GM12891 (cell line): ENCODE data around the gene BAIAP2.

Source experiments
- DNase-seq: peaks from one replicate; pipeline ENCODE4 v3.0.0; 2011; ENCODE audit warnings: low spot score; ENCODE audit not compliant: insufficient read length
- FAIRE-seq: peaks from 2 replicates; lab custom pipeline; 2011; peaks lifted over from hg19 to GRCh38; lab: Jason Lieb, UNC
- PAX5 ChIP-seq: IDR thresholded peaks from 2 replicates; pipeline ENCODE4 v1.6.1; 2011; ENCODE audit warnings: low read length, moderate library complexity, mild to moderate bottlenecking; ENCODE audit not compliant: insufficient read depth, severe bottlenecking
- POLR2A ChIP-seq: IDR thresholded peaks from 2 replicates; pipeline ENCODE4 v1.6.1; 2011; ENCODE audit warnings: low read depth, low read length, control low read depth
- POLR2AphosphoS5 ChIP-seq: IDR thresholded peaks from 2 replicates; pipeline ENCODE4 v1.6.1; 2011; ENCODE audit warnings: low read depth, low read length, control low read depth
- POU2F2 ChIP-seq: IDR thresholded peaks from 2 replicates; pipeline ENCODE4 v1.6.1; 2011; ENCODE audit warnings: low read depth, mild to moderate bottlenecking, control low read depth, low read length, moderate library complexity
- SPI1 ChIP-seq: IDR thresholded peaks from 2 replicates; pipeline ENCODE4 v1.6.1; 2011; ENCODE audit warnings: low read depth, low read length, control low read depth
- TAF1 ChIP-seq: IDR thresholded peaks from 2 replicates; pipeline ENCODE4 v1.6.1; 2011; ENCODE audit warnings: low read depth, low read length, control low read depth

The BAIAP2 gene

GRCh38 chr17:80992948-80993624, 41.9 kb upstream of the BAIAP2 start:
- FAIRE-seq (peak; percentile 59), DNase-seq (peak; percentile 51)
- TF ChIP-seq SPI1 (peak; percentile 40), POLR2AphosphoS5 (no peak)

DNA sequence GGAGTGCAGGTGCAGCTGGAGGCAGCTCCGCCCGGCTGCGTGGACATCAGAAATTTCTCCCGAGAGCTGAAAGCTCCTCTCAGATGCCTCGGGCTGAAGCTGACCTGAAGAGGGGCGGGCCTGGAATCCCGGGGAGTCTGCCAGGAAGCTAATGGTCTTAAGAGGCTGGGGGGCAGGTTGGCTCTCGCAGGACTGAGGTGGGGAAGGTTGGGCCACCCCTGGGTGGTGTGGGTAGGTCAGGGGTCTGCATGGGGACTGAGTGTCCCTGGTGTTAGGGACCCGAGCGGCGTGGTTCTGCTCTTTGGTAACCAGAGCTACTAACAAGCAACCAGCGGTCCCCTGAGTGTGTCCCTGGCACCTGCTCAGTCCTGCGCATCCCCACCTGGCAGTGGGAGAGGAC, 39.8 kb upstream of the BAIAP2 start:
- TF ChIP-seq PAX5 (no peak), POLR2AphosphoS5 (no peak), POU2F2 (no peak), POLR2A (no peak), TAF1 (no peak), SPI1 (no peak)
- DNase-seq (no peak), FAIRE-seq (no peak)

DNA sequence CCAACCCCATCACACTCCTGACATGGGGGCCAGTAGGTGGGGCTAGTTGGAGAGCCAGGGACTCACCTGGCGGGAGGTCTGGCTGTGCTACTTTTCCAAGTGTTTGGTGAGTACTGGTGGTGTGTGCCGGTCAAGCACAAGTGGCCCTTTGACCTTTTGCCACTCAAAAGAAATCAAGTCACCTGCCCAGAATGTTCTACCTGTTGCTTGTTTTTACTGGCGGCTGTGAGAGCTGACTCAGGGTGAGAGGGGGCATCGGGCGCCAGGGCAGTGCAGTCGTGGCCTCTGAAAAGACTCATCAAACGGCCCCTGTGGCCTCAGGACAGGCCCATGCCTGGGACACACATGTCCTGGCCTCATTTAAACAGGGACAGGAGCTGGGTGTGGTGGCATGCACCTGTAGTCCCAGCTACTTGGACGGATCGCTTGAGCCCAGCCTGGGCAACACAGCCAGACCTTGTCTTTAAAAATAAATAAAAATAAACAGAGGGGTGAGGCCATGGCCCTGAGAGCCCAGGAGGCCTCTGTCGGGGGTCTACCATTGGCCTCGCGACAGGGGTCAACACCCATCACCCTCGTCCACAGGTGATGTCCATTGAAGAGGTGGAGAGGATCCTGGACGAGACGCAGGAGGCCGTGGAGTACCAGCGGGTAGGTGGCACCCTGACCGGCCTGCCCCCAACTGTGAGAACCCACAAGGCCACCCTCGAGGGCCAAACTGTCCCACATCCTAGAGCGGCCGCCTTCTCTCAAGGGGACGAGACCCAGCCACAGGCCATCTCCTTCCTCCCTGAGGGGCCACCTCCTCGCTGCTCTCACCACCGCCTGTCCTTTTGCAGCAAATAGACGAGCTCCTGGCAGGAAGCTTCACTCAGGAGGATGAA, 38.3 kb upstream of the BAIAP2 start:
- TF ChIP-seq SPI1 (no peak), POLR2AphosphoS5 (no peak), POLR2A (no peak), PAX5 (no peak), POU2F2 (no peak), TAF1 (no peak)
- FAIRE-seq (no peak), DNase-seq (no peak)

DNA sequence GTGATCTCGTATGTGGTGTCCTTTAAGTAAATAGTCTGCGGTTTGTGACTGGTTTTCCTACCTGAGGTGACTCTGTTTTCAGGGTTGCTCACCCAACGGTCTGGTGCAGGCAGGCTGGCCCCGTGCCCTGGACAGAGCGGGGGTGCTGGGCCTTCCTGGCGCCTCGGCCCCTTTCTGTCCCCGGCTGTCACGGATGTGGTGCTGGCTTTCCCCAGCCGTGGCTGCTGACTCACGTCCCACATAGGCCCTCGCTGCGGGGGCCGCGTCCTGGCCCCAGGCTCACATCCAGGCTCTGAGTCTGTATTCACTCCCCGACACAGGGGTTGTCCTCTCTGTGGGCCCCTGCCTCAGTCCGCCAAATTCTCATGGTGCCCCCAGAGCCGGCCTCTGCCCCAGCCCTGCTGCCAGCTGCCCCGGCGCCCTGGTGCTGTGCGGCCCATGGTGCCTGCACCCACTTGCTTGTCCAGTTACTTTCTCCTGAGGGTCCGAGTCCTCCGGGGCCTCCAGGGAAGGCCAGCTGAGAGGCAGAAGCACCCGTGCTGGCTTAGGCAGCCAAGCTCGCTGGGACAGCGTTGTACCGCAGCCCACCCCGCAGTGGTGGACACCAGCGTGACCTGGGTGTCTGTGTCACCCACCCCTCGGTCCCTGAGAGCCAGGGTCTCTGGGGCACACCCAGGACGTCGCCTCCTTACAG, 37.4 kb upstream of the BAIAP2 start:
- no peak for FAIRE-seq
- peak; percentile 9 for DNase-seq
- TF ChIP-seq TAF1 (no peak), POLR2AphosphoS5 (no peak), SPI1 (no peak), PAX5 (no peak), POLR2A (no peak), POU2F2 (no peak)

DNA sequence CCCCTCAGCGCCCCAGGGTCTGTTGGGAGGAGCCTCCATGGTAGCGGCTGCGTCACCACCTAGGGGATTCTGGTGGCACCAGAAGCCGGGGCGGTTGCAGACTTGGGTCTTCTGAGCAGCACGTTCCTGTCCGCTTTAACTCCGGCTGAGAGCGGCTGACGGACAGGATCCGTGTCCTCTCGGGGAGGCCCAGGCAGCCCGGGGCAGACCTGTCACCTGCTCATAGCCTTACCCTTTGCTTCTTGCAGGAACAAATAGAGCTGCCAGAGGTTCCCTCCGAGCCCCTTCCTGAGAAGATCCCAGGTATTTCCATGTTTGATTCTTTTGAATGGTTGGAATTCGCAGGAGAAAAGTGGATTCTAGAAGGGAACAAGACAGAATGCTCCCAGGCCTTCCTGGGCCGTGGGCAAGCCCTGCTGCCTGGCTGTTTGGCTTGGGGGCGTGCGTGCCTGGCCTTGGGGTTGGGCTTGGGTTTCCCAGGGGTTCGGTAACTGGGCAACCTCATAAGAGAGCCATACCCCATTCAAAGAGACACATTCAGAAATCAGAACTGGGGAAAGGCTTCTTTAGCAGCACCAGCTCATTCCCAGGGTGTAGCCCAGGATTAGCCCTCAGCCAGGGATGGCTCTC, 36.7 kb upstream of the BAIAP2 start:
- peak; percentile 6 for DNase-seq
- FAIRE-seq, result no peak
- TF ChIP-seq SPI1 (no peak), POU2F2 (no peak), POLR2A (no peak), TAF1 (no peak), POLR2AphosphoS5 (no peak), PAX5 (no peak)

- DNase-seq (peak; percentile 18), FAIRE-seq (no peak)
- TF ChIP-seq PAX5 (no peak), POLR2A (no peak), SPI1 (no peak), POLR2AphosphoS5 (no peak), TAF1 (no peak), POU2F2 (no peak)
Observed at GRCh38 chr17:80998748-80999535, 36.0 kb upstream of the BAIAP2 start.

- FAIRE-seq (no peak), DNase-seq (peak; percentile 8)
- TF ChIP-seq PAX5 (no peak), POLR2A (no peak), POU2F2 (no peak), TAF1 (no peak), SPI1 (no peak), POLR2AphosphoS5 (no peak)
Observed at GRCh38 chr17:80999536-81000333, 35.2 kb upstream of the BAIAP2 start.

GRCh38 chr17:81000334-81000630, 34.7 kb upstream of the BAIAP2 start:
- TF ChIP-seq SPI1 (no peak), POLR2AphosphoS5 (0 out of 2 replicates have a peak, but pooled peaks have one; percentile 23), PAX5 (no peak), POU2F2 (no peak)
- peak; percentile 21 for DNase-seq
- FAIRE-seq, result no peak
